GM23248 (cell line): ENCODE measurements around the gene MRPL10.

Experiments
- EZH2 ChIP-seq: fragments of 200-600 bp; sonication (generic); IDR thresholded peaks from 2 replicates; pipeline ENCODE4 v1.6.1; 2018; ENCODE audit warnings: antibody characterized with exemption, mild to moderate bottlenecking; ENCODE audit not compliant: insufficient read depth, poor library complexity, severe bottlenecking
- EZH2phosphoT487 ChIP-seq: fragments of 200-600 bp; sonication (generic); IDR thresholded peaks from 2 replicates; pipeline ENCODE4 v1.6.1; 2018; ENCODE audit warnings: antibody characterized with exemption, moderate library complexity, mild to moderate bottlenecking, low read depth; ENCODE audit not compliant: insufficient read depth

DNA sequence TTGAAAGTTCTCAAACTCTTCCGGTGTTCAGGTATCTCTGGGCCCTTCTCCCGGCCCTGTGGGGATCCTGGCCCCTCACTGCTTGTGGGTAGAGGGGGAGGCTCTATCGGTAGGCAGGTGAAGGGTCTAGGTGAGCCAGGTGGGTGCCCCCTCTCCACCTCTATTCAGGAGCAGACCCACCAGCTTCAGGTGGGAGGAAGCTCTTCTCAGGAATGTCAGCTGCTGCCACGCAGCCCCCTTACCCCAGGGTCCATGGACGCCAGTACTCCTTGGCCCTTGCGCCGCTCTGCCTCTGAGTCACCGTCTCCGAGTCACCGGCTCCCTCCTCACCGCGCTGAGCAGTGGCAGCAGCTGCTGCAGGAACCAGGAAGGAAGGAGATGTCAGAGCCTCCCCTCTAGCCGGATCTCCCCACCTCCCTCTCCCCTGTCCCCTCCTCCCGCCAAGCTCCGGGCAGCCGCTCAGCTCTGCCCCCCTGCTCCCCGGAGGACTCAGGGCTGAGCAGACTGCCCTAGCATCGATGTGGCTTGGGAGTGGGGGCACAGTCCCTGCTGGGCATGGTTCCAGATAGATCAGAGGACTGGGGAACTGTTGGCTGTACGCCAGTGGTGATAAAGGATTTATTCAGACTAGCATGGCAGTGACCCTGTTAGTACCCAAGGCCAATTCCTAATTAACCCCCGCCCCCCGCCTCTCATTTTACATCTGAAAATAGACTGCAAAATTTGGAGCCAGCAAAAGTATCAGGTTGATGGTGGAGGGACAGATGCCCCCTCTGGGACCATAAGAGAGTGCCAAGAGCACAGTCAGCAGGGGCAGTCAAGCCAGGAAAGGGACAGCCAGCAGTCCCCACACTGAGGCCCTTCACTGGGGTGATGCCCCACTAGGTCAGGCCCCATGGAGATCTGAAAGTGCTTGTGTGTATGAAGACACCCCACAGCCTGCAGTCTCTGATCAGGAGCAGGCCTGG is 9.6 kb downstream of the MRPL10 start, which contains the start of gene OSBPL7:
- TF ChIP-seq EZH2phosphoT487 (no peak), EZH2 (no peak)
